ENCODE measurements around the gene ZNRF2.
"Not testable (repeated sequence)": the region's sequence is repeated elsewhere in the genome, so short reads cannot be mapped to it uniquely, and the experiment has no call there.

The ZNRF2 gene

DNA sequence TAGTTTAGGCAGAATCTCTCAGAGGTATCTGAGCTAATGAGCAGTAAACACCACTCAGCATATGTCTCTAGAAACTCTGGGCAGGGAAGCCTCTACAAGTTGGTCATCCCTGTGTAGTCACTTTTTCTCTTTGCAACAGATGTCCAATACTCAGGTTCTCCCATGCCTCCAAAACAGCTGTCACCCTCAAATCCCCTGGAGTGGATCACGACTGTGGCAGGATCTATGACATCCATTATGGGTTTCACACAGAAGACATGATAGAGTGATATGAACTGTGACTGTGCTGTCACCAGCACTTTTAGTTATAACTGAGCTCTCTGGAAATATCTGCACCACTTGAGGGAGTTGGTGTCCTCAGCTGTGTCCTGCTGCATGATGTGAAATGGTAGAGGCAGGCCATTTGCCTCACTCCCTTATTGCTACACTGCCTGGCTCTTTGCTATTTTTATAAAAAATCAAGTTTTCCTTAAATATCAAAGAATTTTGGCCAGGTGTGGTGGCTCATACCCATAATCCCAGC, 24.1 kb upstream of the ZNRF2 start:
- DNase-seq (ENCODE audit: low read depth in 2 of 2), result no peak

DNA sequence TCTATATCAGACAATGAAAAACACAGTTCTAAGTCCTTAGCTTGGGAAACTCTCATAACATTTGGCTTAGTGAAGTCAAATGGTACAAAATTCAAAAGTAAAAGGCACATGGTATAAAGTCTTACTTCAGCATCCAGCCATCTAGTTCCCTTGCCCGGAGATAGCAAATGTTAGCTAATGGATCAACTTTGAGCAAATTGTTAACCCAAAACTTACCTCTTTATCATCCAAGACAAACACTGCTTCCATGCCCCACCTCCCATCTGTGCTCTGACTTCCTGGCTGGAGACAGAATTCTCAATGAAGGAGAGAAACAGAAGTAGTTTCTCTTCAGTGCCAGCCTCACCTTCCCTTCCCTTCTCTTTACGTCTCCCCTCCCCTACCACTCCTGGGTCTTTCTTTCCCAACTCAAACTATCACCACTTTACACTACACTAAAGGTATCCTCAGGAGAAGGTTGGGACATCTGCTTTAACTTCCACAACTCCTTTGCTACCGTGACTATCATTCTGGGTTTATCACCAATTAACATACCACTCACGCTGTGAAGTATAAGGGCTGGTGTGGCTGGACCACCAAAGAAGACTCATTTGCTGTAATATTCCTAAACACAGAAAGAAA, 21.2 kb upstream of the ZNRF2 start:
- no peak for DNase-seq (ENCODE audit: low read depth in 2 of 2)

DNA sequence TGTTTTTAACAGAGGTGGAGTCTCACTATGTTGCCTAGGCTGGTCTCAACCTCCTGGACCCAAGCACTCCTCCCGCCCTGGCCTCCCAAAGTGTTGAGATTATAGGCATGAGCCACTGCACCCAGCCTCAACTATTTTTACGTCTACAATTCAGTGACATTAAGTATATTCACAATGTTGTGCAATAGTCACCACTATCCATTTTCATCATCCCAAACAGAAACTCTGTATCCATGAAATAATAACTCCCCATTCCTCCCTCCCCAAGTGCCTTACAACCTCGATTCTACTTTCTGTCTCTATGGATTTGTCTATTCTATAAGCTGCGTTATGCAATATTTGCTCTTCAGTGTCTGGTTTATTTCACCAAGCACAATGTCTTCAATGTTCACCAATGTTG, 20.3 kb upstream of the ZNRF2 start:
- DNase-seq (ENCODE audit: low read depth in 2 of 2), result no peak

DNA sequence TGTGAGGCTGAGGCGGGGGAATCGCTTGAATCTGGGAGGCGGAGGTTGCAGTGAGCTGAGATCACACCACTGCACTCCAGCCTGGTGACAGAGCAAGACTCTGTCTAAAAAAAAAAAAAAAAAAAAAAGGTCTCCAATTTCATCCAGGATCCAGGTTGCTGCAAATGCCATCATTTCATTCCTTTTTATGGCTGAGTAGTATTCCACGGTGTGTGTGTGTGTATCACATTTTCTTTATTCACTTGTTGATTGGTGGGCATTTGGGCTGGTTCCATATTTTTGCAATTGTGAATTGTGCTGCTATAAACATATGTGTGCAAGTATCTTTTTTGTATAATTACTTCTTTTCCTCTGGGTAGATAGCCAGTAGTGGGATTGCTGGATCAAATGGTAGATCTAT, 19.2 kb upstream of the ZNRF2 start:
- DNase-seq (ENCODE audit: low read depth in 2 of 2), result not testable (repeated sequence)

DNA sequence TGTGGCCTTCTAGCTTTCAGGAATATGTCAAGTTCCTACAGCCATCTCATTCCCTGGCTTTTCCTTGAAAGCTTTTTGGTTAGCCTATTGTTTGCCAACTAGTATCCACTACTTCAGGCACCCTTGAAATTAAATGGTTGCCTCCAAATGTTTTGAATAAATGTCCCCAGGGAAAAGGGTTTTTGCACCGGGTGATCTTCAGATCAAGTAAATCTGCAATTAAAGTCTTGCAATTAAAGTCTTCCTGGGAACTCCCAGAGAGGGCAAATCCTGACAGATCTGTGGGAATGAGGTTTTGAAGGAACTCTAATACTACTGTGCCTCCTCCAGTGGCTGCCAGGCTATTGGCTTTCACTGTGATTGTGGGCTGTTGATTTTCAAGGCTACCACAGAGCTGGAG, 17.7 kb upstream of the ZNRF2 start:
- DNase-seq (ENCODE audit: low read depth in 2 of 2), result no peak

DNA sequence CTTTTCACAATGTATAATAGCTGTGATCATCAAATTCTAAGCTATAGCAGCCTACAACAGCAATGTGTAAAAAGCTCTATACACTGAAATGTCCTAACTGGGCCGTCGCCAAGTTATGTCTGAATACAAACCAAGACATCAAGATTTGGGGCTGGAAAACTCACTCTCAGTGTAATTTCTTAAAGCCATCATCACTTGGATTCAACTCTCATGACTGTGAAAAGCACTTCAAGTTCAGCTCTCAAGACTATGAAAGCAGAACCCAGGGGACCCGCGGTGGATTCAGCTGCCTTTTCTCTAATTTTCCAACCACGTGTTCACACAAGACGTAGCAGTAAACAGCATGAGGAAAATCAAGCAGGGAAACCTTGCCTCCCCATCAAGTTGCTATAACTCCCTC, 15.8 kb upstream of the ZNRF2 start:
- DNase-seq (ENCODE audit: low read depth in 2 of 2), result no peak

DNA sequence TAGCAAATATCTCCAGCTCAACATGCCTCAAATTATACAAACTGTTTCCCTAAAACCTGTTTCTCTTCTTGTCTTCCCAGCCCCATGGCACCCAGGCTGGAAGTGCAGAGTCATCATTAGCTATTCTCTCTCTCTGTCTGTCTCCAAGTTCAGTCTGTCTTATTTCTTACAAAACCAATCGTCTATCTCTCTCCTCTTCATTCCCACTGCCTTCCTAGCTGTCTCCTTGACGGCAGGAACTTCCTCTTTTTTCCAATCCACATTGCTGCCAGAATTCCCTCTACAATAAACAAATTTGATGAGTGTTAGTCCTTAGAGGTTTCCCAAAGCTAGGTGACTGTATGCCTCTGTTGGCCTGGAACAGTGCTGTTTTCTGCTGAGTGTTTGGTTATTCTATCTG, 14.9 kb upstream of the ZNRF2 start:
- DNase-seq (ENCODE audit: low read depth in 2 of 2), result no peak

DNA sequence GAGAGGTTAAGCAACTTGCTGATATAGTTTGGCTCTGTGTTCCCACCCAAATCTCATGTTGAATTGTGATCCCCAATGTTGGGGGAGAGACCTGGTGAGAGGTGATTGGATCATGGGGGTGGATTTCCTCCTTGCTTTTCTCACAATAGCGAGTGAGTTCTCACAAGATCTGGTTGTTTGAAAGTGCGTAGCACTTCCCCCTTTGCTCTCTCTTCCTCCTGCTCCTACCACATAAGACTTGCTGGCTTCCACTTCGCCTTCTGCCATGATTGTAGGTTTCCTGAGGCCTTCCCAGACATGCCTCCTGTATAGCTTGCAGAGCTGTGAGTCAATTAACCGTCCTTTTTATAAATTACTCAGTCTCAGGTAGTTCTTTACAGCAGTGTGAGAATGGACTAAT, 13.5 kb upstream of the ZNRF2 start:
- DNase-seq (ENCODE audit: low read depth in 2 of 2), result no peak

DNA sequence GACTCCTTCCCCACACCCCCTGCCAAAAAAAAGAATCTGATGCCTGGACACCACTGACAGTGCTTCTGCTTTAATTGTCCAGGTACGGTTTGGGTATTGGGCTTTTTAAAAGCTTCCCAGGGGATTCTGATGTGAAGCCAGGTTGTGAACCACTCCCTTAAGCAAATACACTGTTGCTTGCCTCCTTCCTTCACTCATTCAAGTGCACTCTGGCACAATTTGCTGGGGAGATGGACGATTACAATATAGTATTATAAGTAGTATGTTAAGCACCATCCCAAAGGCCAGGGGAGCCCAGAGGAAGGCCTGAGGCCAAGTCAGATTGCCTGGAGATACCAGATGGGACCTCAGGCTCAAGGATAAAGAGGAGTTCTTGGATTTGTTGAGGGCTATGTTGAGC, 12.3 kb upstream of the ZNRF2 start:
- no peak for DNase-seq (ENCODE audit: low read depth in 2 of 2)

DNA sequence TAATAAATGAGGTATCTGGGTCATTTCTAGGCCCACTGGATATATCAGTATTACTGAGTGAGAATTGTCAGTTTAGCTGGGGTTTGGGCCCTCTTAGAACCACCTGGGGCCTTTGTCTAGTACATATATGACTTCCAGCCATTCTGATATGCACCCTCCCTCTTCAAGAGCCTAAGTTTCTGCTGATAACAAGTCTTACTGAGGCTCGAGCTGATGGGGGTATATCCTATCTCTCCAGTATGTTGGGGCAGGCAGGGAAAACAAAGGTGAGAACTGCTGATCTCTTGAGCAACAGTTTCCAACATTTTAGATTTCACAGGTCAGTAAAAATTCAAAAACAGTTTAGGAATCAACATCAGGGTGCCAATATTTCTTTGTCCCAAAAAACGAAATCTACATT, 10.8 kb upstream of the ZNRF2 start:
- no peak for DNase-seq (ENCODE audit: low read depth in 2 of 2)

DNA sequence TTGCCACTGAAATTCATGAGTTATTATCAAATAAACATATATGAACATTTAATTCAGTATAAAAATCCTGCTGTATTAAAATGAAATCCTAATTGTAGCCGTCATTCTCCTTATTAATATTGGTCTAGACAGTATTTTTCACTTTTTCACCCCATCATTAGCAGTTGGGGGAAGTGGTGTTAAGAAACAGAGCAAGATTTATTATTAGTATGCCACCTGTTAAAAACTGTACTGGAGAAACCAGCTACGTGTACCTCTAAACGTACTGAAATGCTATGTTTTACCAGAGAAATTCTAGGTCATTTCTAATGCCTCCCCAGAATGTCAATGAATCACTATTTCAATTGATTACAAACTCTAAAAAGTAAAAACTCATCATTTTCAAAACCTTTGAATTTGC, 9.8 kb upstream of the ZNRF2 start:
- DNase-seq (ENCODE audit: low read depth in 2 of 2), result no peak

DNA sequence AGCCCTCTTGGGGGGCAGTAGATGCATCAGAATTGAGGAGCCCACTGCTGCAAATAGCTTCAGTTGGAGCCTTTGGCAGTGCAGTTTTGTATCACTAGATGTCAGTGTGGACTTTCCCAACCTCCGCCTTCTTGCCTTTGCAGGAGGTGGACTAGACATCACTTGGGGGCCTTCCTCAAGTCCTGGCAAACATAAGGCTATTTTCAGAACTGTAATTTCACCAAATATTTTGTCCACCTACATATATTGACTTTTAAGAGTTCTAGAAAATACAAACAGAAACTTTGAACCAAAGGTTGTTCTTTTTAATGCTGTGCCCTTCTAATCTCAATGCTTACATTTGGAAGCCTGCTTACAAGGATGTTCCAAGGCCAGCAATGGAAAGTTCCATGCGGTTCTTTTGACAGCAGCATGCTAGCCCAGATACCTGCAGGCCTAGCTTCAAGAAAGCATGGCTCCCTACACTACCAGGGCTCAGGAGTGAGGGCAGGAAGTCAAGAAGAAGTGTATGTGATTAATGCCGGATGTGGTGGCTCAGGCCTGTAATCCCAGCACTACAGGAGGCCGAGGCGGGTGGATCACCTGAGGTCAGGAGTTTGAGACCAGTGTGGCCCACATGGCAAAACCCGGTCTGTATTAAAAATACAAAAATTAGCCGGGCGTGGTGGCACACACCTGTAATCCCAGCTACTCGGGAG, 8.0 kb upstream of the ZNRF2 start:
- DNase-seq (ENCODE audit: low read depth in 2 of 2), result peak in 1 of 2 donors; percentile 43

DNA sequence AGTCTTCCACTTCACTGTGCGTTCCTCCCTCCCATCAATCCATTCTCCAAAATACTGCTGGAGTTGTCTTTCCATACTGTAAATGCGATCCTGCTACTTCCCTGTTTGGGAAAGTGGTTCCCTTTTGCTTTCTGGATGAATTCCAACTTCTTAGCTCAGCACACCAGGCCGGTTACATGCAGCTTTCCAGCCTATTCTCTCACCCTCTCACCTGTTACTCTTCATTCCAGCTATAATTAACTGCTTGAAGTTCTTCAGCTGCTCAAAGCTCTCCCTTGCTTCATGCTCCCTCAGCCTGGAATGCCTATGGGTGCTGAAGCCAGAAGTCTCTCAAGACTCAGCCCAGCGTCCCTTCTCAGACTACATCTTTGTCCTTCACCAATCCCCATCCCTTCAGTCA, 6.0 kb upstream of the ZNRF2 start:
- DNase-seq (ENCODE audit: low read depth in 2 of 2), result no peak

DNA sequence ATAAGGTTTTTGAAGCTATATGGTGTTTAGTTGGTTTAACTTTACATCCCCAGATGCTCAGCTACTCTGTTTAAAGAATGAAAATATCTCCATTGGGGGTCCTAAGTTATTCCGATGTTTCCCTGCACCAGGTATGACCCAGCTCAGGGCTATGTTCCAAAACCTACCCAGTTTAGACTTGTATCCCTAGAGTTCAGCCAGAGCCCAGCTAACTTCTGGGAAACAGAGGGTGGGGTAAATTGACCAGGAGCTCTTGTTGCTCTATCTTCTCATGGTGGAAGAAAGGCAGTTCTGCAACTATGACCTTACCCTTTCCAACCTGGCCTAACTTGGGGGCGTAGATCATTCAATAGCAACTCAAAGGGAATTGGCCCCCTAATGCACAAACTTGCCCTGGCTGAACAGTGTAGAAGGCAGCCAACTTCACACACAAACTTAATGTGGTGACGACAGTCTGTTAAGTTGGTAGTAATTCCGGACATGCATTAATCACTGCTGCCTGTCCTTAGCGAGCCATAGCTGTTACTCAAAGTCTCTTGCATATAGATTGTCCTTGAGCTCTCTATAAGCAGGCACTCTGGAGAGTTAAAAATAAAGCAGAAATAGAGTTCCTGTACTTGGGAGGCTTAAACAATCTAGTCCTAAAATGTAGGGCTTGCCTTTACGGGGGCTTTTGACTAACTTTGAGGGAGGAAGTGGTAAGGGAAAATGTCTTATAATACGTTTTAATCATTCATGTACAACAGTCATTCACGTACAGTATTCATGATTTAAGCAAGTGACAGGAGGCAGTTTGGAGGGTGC, 5.3 kb upstream of the ZNRF2 start:
- no peak for DNase-seq (ENCODE audit: low read depth in 2 of 2)

DNA sequence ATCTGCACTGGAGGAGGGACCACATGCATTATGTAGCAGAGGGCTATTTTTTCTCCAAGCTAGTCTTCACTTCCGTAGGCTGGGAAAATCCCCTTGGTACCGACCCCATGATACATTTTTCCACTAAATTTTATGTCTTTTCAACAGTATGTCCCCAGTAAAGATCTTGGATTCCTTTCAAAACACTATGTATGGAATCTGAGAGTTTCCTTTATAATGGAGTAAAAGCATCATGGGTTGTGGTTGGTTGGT, 4.8 kb upstream of the ZNRF2 start:
- no peak for DNase-seq (ENCODE audit: low read depth in 2 of 2)

DNA sequence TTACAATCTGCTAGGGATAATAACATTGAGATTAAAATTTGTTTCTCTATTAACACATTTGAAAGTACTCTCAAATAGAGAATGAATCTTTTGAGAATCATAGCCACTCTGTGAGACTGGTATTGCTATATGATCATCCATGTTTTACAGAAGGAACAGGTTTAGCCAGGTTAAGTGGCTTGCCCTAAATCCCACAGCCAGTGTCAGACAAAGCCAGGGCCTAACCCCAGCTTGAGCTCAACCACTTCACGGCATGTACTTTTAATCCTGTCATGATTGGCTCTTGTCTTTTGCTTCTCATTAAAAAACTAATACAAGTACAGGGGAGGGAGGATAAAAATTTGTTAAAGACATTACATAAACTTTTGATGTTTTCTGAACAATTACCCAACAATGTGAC, 3.8 kb upstream of the ZNRF2 start:
- DNase-seq (ENCODE audit: low read depth in 2 of 2), result no peak

DNA sequence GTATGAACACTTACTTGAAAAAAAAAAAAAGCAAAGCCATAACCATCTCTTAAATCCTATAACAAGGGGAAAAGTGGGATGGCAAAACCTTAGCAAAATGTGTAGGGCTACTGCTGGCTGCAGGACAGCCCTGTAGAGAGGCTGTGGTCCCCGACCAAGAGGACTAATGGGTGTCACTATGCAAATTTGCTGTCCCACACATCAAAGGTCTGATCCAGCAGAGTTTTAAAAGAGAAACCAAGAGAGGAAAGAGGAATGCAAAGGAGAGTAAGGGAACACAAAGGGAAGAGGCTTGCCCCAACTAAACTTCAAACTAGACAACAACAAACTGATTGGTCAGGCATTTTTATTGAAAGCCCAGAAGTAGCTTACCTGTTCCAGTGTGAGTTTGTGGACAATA, 3.1 kb upstream of the ZNRF2 start:
- DNase-seq (ENCODE audit: low read depth in 2 of 2), result no peak

DNA sequence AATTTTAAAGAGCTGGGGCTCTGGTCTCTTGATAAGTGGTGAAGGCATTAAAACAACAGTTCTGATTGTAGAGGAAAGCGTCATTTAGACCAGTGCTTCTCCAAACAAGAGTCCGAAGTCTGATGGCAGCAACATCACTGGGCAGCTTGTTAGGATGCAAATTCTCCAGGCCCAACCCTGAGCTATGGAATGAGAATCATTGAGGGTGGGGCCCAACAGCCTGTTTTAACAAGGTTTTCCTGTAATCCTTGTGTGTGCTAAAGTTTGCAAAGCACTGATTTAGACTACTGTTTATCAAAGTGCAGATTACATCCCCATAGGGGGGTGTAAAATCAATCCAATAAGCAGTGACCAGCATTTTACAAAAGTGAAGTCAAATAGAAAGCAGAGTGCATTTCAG, 2.6 kb upstream of the ZNRF2 start:
- DNase-seq (ENCODE audit: low read depth in 2 of 2), result no peak

DNA sequence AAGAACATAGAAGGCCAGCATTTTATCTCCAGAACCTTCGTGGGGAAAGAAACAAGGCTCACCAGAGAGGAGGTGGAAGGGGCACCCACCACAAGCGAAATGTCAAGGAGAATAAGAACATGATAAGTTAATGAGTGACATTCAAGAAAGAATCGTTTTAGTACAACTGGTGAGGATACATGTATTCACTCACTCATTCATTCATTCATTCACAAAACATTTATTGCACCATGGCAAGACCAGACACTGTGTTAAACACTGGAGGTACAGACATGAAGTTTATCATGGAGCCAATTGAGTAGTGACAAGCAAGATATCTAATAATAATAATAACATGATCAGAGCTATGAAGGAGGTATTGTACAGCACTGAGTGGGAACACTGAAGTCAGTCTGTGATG, 1.7 kb upstream of the ZNRF2 start:
- no peak for DNase-seq (ENCODE audit: low read depth in 2 of 2)

DNA sequence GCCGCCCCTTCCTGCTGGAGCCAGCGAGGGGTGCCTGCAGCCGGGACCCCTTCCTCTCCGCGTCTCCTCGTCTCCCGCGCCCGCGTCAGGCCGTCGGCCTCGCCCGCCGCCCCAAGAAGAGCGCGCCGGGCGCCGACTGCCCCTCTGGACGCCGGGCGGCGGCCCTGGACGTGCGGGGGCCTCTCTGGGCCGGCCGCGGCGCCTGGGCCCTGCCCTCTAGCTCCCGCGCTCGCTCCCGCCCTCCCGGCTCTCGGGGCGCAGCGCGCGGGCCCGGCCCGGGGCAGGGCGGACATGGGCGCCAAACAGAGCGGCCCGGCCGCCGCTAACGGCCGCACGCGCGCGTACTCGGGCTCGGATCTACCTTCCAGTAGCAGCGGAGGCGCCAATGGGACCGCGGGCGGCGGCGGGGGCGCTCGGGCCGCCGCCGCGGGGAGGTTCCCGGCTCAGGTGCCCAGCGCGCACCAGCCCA, 704 bp downstream of the ZNRF2 start:
- DNase-seq (ENCODE audit: low read depth in 2 of 2), result no peak

DNA sequence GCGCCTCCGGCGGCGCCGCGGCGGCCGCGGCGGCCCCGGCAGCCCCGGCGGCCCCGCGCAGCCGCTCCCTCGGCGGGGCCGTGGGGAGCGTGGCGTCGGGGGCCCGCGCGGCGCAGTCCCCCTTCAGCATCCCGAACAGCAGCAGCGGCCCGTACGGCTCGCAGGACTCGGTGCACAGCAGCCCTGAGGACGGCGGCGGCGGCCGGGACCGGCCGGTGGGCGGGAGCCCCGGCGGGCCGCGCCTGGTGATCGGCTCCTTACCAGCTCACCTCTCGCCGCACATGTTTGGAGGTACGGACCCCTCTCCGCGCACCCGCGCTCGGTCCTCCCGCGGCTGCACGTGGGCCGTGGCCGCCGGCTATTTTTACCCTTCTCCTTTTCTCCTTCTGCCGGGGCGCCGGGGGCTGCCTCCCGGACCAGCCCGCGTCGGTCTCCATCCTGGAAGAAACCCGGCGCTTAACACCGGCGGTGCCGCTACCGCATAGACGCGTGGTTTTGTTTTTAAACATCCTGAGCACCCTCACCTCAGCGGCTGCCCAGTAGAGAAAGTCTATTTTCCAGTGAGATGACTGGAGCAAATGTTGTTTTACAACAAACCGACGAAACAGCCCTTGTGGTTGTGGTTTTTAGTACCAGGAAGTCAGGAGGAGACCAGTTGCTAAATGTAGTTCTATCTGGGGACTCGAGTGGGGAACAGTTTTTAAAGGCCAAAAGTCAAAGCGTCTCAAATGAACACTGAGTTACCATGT, 1.3 kb downstream of the ZNRF2 start:
- DNase-seq (ENCODE audit: low read depth in 2 of 2), result peak in 1 of 2 donors; percentile 36

DNA sequence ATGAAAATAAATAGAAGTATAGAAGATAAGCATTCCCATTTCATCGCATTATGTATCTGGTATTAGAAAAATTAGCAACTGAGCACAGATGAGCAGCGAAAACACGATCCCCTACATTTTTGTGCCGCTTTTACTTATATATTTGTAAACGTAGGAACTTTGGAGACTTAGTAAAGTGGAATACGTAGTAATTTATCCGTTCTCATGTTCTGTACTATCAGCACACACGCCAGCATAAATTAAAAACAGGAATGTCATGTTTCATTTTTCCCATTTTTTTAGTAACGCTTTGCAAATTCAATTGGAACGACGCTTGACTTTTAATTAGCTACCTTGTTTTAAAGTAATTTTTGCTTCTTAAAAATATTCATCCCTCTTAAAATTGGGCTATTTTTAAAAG, 2.4 kb downstream of the ZNRF2 start:
- no peak for DNase-seq (ENCODE audit: low read depth in 2 of 2)

Measured in stimulated activated CD4-positive, alpha-beta T cell treated with anti-CD3 and anti-CD28 coated beads, Interleukin-1b, Interleukin-23, amount 100 ng/mL, for 4 hours (primary cell).